ENCODE data around the gene CMTR1.
A peak's percentile ranks its signal among the peaks of the same experiment; 100 is the strongest.

The CMTR1 gene

DNA sequence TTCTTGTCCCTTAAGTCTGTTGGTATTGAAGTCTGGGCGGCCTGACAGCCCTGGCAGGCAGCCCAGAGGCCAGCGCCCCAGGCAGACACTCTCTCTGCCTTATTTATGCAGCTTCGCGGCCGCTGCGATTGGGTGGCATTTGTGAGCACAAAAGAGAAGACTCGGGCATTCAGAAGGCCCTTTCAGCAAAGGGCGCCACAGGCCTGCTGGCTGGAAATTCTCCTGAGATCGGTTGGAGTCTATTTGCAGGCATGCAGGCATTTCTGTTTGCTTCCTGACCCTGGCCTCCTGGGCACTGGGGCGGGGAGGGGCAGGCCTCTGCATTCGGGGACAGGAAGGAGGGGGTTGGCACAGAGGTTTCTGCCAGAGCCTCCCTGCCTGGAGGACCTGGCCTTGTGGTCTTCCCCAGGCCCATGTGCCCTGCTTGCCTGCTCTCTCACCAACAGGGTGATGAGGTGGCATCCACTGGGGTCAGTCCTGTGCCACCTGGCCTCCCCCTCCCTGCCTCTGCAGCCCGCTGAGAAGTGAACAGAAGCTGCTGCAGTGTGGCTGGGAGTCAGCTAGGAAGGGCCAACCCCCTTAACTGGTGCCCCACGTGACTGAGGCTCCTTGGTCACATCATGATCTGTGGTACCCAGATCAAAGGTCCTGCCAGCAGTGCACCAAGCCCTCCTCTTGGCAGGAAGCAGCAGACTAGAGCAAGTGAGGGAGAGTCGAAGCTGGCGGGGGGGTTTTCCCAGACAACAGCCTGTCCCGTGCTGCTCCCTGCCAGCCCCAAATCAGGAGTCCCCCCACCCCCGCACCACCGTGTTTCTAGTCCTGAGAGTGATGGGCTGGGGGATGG is 83.3 kb downstream of the CMTR1 start:
- peak; percentile 96 for DNase-seq

DNA sequence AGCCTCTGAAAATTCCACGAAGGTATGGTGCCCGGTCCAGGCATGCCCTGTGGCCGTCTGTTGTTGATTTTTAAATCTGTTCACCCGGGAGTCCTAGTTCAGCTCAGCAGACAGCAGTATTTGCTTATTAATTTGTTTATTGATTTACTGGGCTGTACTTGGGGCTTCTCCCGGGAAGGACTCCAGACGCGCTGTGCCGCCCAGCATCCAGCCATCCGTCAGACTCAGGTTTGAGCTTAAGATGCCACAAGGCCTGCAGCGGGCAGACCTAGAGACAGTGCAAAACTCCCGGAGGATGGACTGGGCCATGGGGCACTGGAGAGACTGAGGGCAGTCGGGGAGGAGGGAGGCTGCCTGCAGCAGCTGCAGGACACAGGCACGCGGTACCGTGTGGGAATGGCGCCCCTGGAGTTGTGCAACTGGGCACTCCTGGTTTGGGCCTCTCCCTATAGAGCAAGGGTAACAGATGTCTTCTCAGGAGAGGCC is 83.9 kb downstream of the CMTR1 start:
- DNase-seq = peak; percentile 74

DNA sequence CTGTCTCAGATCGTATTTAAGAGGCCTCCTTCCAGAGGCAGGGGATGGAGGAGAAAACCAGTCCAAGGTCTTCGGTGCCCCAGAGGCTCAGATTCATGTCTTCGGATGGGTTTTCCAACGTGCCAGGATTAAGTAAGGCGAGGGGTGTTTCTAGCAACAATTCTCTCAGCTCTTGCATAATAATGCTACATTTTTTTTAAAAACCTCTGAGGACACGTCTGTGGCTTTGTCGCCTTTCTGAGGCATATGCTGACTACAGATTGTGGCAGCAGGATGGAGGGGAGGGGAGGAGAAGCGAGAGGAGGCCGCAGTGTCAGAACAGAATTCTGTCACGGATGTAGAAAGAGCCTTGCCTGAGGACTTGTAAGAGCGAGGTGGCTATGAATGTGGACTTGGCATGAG is 84.4 kb downstream of the CMTR1 start:
- DNase-seq = peak; percentile 88

DNA sequence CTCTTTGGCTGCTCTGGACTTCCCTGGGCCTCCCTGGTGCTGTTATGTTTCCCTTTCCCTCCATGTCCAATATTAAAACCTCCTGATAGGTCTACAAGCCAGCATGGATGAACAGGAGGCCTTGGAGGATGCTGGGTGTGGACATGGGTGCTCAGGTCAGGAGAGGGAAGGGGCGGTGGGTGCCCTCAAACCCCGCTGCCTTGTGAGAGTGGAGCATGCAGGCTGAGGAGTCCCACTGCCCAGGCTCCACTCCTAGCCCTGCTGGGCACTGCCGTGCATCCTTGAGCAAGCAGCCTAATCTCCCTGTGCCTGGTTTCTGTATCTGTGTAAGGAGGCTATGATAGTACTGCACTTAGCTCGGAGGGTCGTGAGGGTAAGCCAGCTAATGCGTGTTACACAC is 85.1 kb downstream of the CMTR1 start:
- DNase-seq = no peak

DNA sequence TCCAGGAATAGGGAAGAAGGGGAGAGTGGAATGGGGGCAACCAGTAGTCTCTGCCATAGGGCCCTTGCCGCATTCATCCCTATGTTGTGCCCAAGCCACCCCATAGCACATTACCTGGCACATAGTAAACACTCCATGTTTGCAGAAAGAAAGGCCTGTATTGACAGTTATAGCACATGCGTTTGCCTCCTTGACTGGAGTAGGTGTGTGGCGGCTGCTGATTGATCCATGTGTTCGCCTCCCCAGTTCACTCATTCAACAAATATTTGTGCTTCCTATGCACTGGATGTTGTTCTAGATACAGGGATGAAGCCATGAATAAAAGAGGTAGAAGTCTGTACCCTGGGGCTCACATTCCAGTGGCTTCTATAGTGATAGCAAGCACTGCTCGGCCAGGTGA is 86.4 kb downstream of the CMTR1 start:
- no peak for DNase-seq

DNA sequence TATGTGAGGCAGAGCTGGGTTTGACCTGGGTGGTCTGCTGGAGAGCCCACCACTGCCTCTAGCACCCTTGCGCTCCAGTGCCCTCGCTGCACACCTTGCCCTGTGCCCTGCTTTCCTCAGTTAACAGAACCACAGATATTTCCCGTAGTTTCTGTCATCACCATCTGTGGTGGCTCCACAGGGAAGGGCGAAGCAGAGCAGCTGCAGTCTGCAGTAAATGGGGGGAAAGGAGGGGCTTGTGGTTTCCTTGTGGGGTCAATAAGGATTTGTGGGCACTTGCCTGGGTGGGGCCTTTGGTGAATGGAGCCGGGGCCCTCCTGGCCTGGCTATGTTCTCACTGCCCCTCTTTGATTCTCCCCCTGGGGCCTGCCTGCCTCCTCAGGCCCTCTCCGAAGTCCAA is 87.9 kb downstream of the CMTR1 start:
- DNase-seq = no peak

DNA sequence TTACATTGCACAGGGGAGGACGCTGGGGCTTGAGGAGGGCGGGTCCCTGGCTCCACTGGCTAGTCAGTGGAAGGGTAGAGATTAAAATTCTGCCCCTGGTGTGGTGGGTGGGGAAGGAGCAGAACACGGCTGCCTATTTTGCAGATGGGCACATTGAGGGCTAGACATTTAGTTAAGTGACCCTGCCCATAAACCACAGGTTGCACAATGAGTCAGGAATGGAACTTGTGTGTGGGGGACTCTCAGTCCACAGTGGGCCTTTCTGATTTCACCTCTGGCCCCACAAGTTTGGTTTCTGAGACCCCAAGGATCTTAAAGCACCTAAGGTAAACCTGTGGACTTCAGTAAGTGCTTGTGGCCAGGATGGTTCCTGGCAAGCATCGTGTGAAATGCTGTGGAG is 88.7 kb downstream of the CMTR1 start:
- DNase-seq = no peak

DNA sequence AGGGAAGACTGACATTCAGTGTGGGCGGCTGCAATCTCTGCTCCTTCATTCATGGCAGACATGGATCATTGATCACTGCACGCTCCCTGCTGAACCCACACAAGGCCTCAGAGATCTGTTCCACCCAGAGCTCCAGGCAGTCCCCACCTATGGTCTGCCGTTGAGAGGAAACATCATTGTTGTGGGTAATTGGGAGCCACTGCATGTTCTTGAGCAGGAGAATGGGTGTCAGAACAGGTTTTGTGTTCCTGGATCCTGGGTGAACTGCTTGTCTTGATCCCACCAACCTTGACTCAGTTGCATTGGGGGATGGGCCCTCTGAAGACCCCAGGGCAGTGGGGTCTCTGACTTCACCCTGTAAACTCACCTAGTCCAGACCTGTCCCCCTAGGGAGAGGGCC is 89.8 kb downstream of the CMTR1 start:
- no peak for DNase-seq

DNA sequence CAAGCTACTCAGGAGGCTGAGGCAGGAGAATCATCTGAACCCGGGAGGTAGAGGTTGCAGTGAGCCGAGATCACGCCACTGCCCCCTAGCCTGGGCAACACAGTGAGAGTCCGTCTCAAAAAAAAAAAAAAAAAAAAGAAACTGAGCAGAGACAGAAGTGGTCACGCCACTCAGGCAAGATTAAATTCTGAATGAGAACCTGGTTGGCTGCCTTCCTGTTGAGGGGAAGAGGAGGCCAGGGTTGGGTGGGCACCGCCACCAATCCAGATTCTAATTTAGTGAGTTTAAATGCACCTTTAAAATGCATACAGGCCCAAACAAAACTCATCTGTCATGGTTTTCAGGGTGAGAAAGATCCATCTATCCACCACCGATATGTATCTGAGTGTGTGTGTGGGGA is 90.4 kb downstream of the CMTR1 start:
- DNase-seq = no peak

DNA sequence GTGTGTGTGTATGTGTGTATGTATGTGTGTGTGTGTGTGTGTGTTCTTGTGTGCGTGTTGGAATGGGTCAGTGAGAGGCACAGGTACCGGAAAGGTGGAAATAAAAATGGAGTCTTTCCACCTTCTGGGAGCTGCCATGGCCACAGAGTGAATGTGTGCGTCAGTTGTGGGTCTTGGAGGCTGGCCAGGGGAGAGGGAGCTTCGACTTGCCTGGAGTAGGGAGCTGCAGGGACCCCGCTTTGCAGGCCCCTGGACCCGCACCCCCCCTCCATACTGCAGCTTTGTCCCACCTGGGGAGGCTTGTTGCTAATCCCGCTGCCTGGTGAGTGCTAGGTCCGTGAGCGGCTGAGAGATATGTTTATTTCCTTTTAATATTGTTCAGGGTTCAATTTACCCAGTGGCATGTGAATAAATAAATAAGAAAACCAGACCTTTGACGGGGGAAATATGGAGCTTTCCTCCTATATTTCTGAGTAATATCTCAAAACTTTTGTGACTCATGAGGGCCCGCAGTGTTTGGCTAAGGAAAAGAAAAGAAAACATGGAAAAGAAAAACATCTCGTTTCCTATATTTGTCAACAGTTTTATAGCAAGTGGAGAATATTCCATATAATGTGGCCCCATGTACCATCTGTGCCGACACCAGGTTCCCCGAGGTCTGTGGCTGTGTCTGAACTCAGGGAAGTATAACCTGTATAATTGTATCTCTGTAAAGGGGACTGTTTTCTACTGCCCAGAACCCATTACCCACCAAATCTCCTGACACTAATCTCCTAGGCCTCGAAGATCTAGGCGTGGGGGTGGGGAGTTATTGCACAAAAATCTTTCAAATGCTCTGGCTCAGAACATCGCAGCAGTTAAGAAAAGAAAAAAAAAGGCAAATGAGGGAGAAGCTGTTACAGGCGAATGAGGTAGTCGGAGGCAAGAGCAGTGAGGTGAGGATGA is 91.3 kb downstream of the CMTR1 start:
- no peak for DNase-seq

DNA sequence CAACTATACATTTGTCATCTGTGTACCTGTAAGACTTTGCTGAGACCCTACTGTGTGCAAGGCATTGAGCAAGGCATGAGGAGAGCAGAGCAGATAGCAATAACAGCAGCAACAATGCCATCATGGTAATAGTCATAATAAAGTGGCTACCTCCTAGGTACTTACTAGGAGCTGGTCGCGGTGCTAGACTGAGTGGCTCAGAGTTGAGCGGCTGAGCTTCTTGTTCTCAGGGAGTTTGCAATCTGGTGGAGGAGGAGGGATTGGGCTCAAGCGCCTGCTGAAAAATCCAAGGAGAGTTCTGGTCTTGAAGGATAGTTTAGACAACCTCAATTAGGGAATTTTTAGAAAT is 91.9 kb downstream of the CMTR1 start:
- no peak for DNase-seq

DNA sequence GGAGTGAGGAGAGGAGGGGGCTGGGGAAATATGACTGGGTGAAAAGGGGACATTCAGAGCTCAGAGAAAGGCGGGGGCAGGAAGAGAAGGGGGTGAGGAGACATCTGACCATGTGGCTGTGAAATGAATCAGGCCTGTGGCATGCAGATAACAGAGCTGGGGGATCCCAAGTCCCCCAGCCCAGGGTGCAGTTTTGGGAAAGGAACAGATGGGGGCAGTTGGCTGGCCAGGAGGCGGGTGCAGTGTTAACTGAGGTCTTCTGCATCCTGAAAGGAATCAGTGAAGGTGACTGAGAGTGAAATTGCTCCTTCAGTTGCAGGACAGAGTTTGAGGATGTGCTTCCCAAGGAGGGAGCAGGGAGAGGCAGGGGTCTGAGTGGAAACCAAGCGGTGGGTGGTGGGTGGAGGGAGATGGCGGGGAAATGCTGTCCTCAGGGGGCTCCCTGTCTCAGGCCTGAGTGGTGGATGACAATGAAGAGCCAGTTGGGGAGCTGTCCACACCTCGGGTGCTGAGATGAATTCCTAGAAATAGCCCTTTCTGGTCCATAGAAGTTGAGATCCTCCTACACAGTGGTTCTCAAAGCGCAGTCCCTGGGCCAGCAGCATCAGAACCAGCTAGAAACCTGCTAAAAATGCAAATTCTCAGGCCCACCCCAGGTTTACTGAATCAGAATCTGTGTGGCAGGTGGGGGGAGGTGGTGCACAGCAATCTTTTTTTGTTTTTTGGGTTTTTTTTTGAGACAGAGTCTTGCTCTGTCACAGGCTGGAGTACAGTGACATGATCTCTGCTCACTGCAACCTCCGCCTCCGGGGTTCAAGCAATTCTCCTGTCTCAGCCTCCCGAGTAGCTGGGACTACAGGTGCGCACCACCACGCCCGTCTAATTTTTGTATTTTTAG is 92.7 kb downstream of the CMTR1 start:
- no peak for DNase-seq

DNA sequence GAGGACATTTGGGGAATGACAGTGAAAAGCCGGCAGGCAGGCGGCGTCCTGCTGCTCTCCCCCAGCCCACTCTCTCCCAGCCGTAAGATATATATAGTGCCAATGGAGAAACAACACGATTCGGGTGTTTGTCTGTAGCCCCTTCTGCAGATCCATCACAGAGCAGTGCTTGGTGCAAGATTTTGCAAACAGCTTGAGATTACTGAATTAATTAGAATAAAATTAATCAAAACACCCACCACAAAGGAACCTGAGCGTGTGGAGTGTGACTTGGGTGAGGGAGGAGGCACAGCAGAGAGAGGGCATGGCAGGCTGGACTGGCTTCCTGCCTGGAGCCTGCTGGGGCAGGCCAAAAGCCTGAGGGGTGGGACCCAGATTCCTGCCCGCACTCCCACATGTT is 95.5 kb downstream of the CMTR1 start:
- DNase-seq = no peak

DNA sequence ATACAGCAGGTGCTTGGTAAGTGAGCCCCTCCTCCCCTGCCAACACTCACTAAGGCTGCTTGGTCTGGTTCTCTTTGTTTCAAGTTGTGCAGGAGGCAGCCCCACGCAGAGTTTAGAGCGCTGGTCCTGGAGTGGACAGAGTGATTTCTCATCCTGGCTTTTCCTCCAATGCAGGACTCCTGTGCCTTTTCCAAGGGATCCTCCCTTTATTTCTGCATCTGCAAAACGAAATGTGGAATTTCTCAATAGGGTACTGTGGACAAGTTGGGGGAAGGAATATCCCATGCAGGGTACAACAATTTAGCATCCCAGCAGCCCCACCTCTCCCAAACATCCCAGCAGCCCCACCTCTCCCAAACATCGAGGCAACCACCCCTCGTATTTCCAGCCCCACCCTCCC is 97.3 kb downstream of the CMTR1 start:
- DNase-seq = no peak

DNA sequence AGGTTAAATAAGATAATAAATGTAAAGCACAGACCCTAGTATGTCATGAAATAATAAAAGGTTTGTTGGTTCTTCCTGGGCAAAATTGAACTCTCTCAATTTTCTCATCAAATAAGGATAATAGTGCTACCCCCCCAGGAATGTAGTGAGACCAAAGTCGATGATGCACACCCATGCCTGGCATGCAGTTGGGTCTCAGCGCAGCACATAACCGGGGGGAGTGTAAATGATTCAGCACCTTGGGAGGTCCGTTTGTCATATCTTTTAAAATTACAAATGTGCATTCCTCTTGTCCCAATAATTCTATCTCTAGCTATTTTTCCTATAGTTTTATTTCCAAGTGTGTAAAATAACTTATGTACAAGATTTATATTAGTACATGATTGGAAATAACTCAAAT is 98.0 kb downstream of the CMTR1 start:
- DNase-seq = no peak

Measured in activated effector memory CD4-positive, alpha-beta T cell treated with anti-CD3 and anti-CD28 coated beads, Interleukin-2, amount 50 U/mL, for 16 hours (primary cell).